Vagina (tissue), 2 donors: ENCODE results near the gene WDR45B. TPM values are rescaled to one million over a fixed set of nuclear protein-coding genes. Genes with fewer than 3 reads are reported as not detected.

Experiments used
- DNase-seq, 2 donors: peaks; one replicate each; pipeline ENCODE4 v3.0.0-alpha.2; 2017; ENCODE audit errors: extremely low spot score in 2 of 2
- H3K27ac ChIP-seq: fragments of 200-600 bp; sonication (generic); one replicate; pipeline ENCODE4 v1.5.1; 2019
- H3K27me3 ChIP-seq: fragments of 200-600 bp; sonication (generic); one replicate; pipeline ENCODE4 v1.5.1; 2019
- H3K36me3 ChIP-seq, 2 donors: fragments of 200-600 bp; sonication (generic); one replicate each; pipeline ENCODE4 v1.5.1; 2017 to 2019
- H3K4me1 ChIP-seq: fragments of 200-600 bp; sonication (generic); one replicate; pipeline ENCODE4 v1.5.1; 2019
- H3K4me3 ChIP-seq, 2 donors: fragments of 200-600 bp; sonication (generic); 1 replicate in 1 of 2; 2 replicates in 1 of 2; pipeline ENCODE4 v1.5.1; 2016 to 2019
- H3K9me3 ChIP-seq: fragments of 200-600 bp; sonication (generic); one replicate; pipeline ENCODE4 v1.5.1; 2019
- CTCF ChIP-seq, 3 experiments: fragments of 450-650 bp in 2 of 3; fragments of 200-600 bp in 1 of 3; sonication (generic) in 1 of 3; IDR thresholded peaks; one replicate each; pipeline ENCODE4 v1.5.1; 2017 to 2019; ENCODE audit warnings: antibody characterized with exemption in 3 of 3, mild to moderate bottlenecking in 2 of 3, moderate library complexity in 2 of 3
- POLR2A ChIP-seq, 2 donors: fragments of 450-650 bp; IDR thresholded peaks; one replicate each; pipeline ENCODE4 v1.6.1; 2017; ENCODE audit warnings: antibody characterized with exemption in 2 of 2, mild to moderate bottlenecking in 2 of 2, moderate library complexity in 2 of 2
- POLR2AphosphoS5 ChIP-seq, 2 donors: sonication (generic); formaldehyde crosslinking; IDR thresholded peaks; one replicate each; pipeline ENCODE4 v1.9.0; 2017; ENCODE audit warnings: antibody characterized with exemption in 2 of 2, mild to moderate bottlenecking in 2 of 2, low read depth in 1 of 2; ENCODE audit not compliant: insufficient read depth in 1 of 2
- intact Hi-C: fragments of 100-400 bp; cut with DNase I; formaldehyde crosslinking; loops from one replicate; pipeline ENCODE4 v1.15.1; 2023
- total RNA-seq: library from RNA; depleted of rRNA; stranded (reverse); fragments of >200 nt; gene quantifications from one replicate; pipeline ENCODE4 v1.2.3, GENCODE V29; 2016

WDR45B gene
- total RNA-seq, 1 donor from 2014 or later, result 86.4 TPM

DNA sequence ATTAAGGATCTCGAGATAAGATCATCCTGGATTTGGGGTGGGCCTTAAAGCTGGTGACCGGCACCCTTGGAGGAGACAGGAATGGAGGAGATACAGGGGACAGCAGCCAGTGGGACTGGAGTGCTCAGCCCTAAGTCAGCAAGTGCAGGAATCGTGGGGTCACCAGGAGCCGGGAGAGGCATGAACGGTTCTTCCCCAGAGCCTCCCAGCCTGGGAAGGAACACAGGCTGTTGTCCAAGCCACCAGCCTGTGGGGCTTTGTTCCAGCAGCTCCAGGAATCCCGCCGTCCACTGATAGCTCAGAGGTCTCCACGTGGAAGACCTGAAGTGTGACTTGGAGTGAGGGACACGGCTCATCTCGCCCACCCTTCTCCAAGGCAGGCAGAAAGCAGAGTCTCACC lies 2.5 kb upstream of the WDR45B start:
- Histone ChIP-seq H3K27ac (no peak overlapping the region), H3K4me1 (peaks cover 25% of the 10 kb centered on the region), H3K4me3 (no peak overlapping the region), H3K36me3 (no peaks in the 10 kb centered on the region), H3K9me3 (no peaks in the 10 kb centered on the region), H3K27me3 (no peaks in the 10 kb centered on the region)
- intact Hi-C loops, result loop anchor here (5.0 kb wide), 1 partner anchor 92 kb away; no protein-coding TSS in a partner anchor
- TF ChIP-seq POLR2A (IDR thresholded peaks at IDR 0.05) (no peak), CTCF (IDR thresholded peaks at IDR 0.05) (no peak), POLR2AphosphoS5 (IDR thresholded peaks at IDR 0.05; ENCODE audit: insufficient read depth in 1 of 2, low read depth in 1 of 2) (no peak)
- no peak for DNase-seq

DNA sequence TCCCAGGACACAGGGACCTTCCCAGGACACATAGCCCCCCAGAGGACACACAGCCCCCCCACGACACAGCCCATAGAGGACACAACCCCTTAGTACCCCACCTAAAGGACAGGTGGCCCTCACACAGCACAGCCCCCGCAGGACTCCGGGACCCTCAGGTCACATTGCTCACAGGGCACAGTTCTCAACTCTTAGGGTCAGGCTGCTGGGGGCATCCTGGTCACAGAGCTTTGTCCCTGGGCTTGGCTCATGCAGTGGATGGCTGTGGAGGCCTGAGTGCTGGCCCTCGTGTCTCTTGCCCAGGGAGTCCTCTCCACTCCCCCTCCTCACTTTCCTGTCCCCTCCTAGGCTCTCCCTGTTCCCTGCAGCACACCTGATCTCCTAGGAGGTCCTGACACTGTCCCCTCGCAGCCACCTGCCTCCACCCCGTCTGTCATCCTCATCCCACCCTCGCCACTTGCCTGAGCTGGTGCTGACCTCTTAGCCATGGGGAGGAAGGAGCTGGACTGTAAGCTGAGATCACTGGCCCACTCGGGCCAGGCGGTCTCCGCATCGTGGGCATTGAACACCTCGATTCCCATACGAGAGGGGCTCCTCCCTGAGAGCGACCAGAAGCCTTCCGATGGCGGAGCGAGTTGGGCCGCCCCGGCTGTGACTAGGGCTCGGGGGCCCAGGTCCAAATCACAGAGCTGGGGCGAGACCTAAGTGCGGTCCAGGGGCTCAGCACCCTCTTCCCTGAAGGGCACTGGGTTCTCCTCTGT lies 1.4 kb upstream of the WDR45B start:
- H3K9me3 ChIP-seq, result no peaks in the 10 kb centered on the region
- H3K27me3 ChIP-seq, result no peaks in the 10 kb centered on the region
- DNase-seq, result no peak
- TF ChIP-seq POLR2AphosphoS5 (IDR thresholded peaks at IDR 0.05; ENCODE audit: insufficient read depth in 1 of 2, low read depth in 1 of 2) (no peak), CTCF (IDR thresholded peaks at IDR 0.05) (no peak), POLR2A (IDR thresholded peaks at IDR 0.05) (no peak)
- no peaks in the 10 kb centered on the region for H3K36me3 ChIP-seq
- no peak overlapping the region for H3K4me3 ChIP-seq
- H3K4me1 ChIP-seq, result peaks cover 35% of the 10 kb centered on the region
- H3K27ac ChIP-seq, result peak overlapping the region; percentile 82
- intact Hi-C loops, result loop anchor here (5.0 kb wide), 2 partner anchors 93 to 178 kb away; no protein-coding TSS in a partner anchor

GRCh38 chr17:82648742-82649331 lies 593 bp upstream of the WDR45B start:
- intact Hi-C loops, result loop anchor here (5.0 kb wide), 1 partner anchor 178 kb away; no protein-coding TSS in a partner anchor
- H3K27ac ChIP-seq, result peak overlapping the region; percentile 82
- H3K9me3 ChIP-seq, result no peaks in the 10 kb centered on the region
- peak in 1 of 2 donors; percentile 91 for DNase-seq
- TF ChIP-seq POLR2A (IDR thresholded peaks at IDR 0.05), result no peak
- no peak for TF ChIP-seq CTCF (IDR thresholded peaks at IDR 0.05)
- no peak for TF ChIP-seq POLR2AphosphoS5 (IDR thresholded peaks at IDR 0.05; ENCODE audit: insufficient read depth in 1 of 2, low read depth in 1 of 2)
- H3K4me3 ChIP-seq, result peak overlapping the region; percentile 38 to 70
- H3K36me3 ChIP-seq, result peaks cover 0 to 7% of the 10 kb centered on the region in 2 donors
- H3K4me1 ChIP-seq, result peaks cover 41% of the 10 kb centered on the region
- H3K27me3 ChIP-seq, result no peaks in the 10 kb centered on the region

- TF ChIP-seq POLR2A (IDR thresholded peaks at IDR 0.05) (no peak), POLR2AphosphoS5 (IDR thresholded peaks at IDR 0.05; ENCODE audit: insufficient read depth in 1 of 2, low read depth in 1 of 2) (no peak), CTCF (IDR thresholded peaks at IDR 0.05) (no peak)
- H3K27me3 ChIP-seq, result no peaks in the 10 kb centered on the region
- intact Hi-C loops, result loop anchor here (5.0 kb wide), 1 partner anchor 180 kb away; no protein-coding TSS in a partner anchor
- H3K9me3 ChIP-seq, result no peaks in the 10 kb centered on the region
- peak overlapping the region; percentile 88 for H3K27ac ChIP-seq
- H3K4me1 ChIP-seq, result peaks cover 41% of the 10 kb centered on the region
- peaks cover 0 to 17% of the 10 kb centered on the region in 2 donors for H3K36me3 ChIP-seq
- no peak for DNase-seq
- H3K4me3 ChIP-seq, result peak overlapping the region; percentile 70 to 98
Observed at GRCh38 chr17:82647593-82648164, 565 bp downstream of the WDR45B start.
